Spinal cord (tissue), 10 donors: ENCODE results near the gene CHMP4A. TPM values are rescaled to one million over a fixed set of nuclear protein-coding genes. Genes with fewer than 3 reads are reported as not detected.

ENCODE experiments used
- DNase-seq, 6 donors: peaks; one replicate each; pipeline versions ENCODE4 v3.0.0 to v3.0.0-alpha.2; 2013 to 2015; ENCODE audit warnings: low spot score in 6 of 6, low read depth in 4 of 6
- H3K27ac ChIP-seq: one replicate; pipeline ENCODE4 v1.5.1; 2013; ENCODE audit warnings: low read depth, low read length, control low read depth
- H3K27me3 ChIP-seq: one replicate; pipeline ENCODE4 v1.6.1; 2013; ENCODE audit warnings: low read length; ENCODE audit not compliant: control insufficient read depth, insufficient read depth
- H3K36me3 ChIP-seq: one replicate; pipeline ENCODE4 v1.6.1; 2013; ENCODE audit warnings: low read length; ENCODE audit not compliant: control insufficient read depth, insufficient read depth
- H3K4me1 ChIP-seq: one replicate; pipeline ENCODE4 v1.6.1; 2013; ENCODE audit warnings: low read length; ENCODE audit not compliant: control insufficient read depth, insufficient read depth
- H3K4me3 ChIP-seq: one replicate; pipeline ENCODE4 v1.5.1; 2013; ENCODE audit warnings: low read depth, low read length, control low read depth
- H3K9me3 ChIP-seq: one replicate; pipeline ENCODE4 v1.6.1; 2013; ENCODE audit warnings: low read length; ENCODE audit not compliant: control insufficient read depth, insufficient read depth
- WGBS: methylation state at CpG from one replicate; pipeline ENCODE4 v1.1.5; 2013; ENCODE audit warnings: missing lambda C conversion rate; ENCODE audit not compliant: insufficient coverage; 5-methylcytosine and 5-hydroxymethylcytosine counted together
- polyA plus RNA-seq, 2 donors: library from polyadenylated mRNA; unstranded; fragments of 120-200 nt; gene quantifications; one replicate each; pipeline ENCODE4 v1.2.1, GENCODE V29; 2013; ENCODE audit not compliant: insufficient read length in 2 of 2
- small RNA-seq: library from RNA; depleted of rRNA; stranded (forward); fragments of <200 nt; gene quantifications from one replicate; pipeline ENCODE3, GENCODE V24; 2014; ENCODE audit warnings: low replicate concordance
- total RNA-seq, 2 donors: library from RNA; depleted of rRNA in 1 of 2; stranded (reverse); fragments of 120-200 nt in 1 of 2; fragments of >200 nt in 1 of 2; gene quantifications; one replicate each; pipeline versions ENCODE4 v1.2.3 to v1.2.4, GENCODE V29; 2013 to 2014
- donor health status: healthy.

CHMP4A gene
- total and polyA plus RNA-seq, 4 donors: 23.2 to 62.9 (median 46.5) TPM

GRCh38 chr14:24159777-24160498 lies 53.4 kb downstream of the CHMP4A start:
- no peak for DNase-seq
- peaks cover 32% of the 10 kb centered on the region for H3K4me1 ChIP-seq
- 93% methylated on average over 7 of the region's 11 CpGs for WGBS
- H3K9me3 ChIP-seq: no peaks in the 10 kb centered on the region
- peaks cover 81% of the 10 kb centered on the region for H3K36me3 ChIP-seq
- H3K4me3 ChIP-seq: no peak overlapping the region
- H3K27me3 ChIP-seq: no peaks in the 10 kb centered on the region
- no peak overlapping the region for H3K27ac ChIP-seq

Small RNAs within 50 kb of the gene (small RNA-seq; reads per million reads assigned to genes)
- not detected for gene AL136295.4
- gene CHMP4A: not detected
- not detected for gene IPO4
- not detected for gene IRF9
- not detected for gene MDP1

Other genes starting within 250 kb of the CHMP4A start
Only the 30 nearest of the 34 such genes appear.
- gene CARMIL3, start 161.5 kb downstream of the CHMP4A start, total RNA-seq: 10 to 100 TPM; 10.2 to 11.9 TPM
- 10 to 100 TPM; 32.9 to 43.2 TPM for gene CARMIL3, start 161.5 kb downstream of the CHMP4A start, polyA plus RNA-seq
- 10 to 100 TPM in 1 of 2 donors, 1 to 10 TPM in 1; 1.7 to 55.7 TPM for gene CPNE6, start 141.9 kb downstream of the CHMP4A start, total RNA-seq
- 10 to 100 TPM; 14.1 to 15.1 TPM for gene CPNE6, start 141.9 kb downstream of the CHMP4A start, polyA plus RNA-seq
- gene PCK2, start 119.2 kb downstream of the CHMP4A start, total RNA-seq: 1 to 10 TPM; 3.9 to 5.1 TPM
- 1 to 10 TPM; 6.6 to 7.0 TPM for gene PCK2, start 119.2 kb downstream of the CHMP4A start, polyA plus RNA-seq
- 10 to 100 TPM; 62.1 to 66.9 TPM for gene DCAF11, start 98.7 kb downstream of the CHMP4A start, total RNA-seq
- 10 to 100 TPM; 59.5 to 64.1 TPM for gene DCAF11, start 98.7 kb downstream of the CHMP4A start, polyA plus RNA-seq
- 1 to 10 TPM; 1.8 to 2.4 TPM for gene NRL, start 98.5 kb downstream of the CHMP4A start, total RNA-seq
- 1 to 10 TPM; 3.5 to 4.8 TPM for gene NRL, start 98.5 kb downstream of the CHMP4A start, polyA plus RNA-seq
- gene FITM1, start 82.8 kb downstream of the CHMP4A start, total RNA-seq: under 1 TPM in 1 of 2 donors, not detected in 1; 0.77 TPM
- gene FITM1, start 82.8 kb downstream of the CHMP4A start, polyA plus RNA-seq: 1 to 10 TPM; 1.1 to 1.2 TPM
- 100 to 1,000 TPM in 1 of 2 donors, 10 to 100 TPM in 1; 49.0 to 134 TPM for gene PSME1, start 77.3 kb downstream of the CHMP4A start, total RNA-seq
- 100 to 1,000 TPM in 1 of 2 donors, 10 to 100 TPM in 1; 96.2 to 103 TPM for gene PSME1, start 77.3 kb downstream of the CHMP4A start, polyA plus RNA-seq
- 10 to 100 TPM; 11.0 to 20.1 TPM for gene EMC9, start 71.9 kb downstream of the CHMP4A start, total RNA-seq
- 10 to 100 TPM; 31.2 to 37.2 TPM for gene EMC9, start 71.9 kb downstream of the CHMP4A start, polyA plus RNA-seq
- 100 to 1,000 TPM in 1 of 2 donors, 10 to 100 TPM in 1; 59.4 to 136 TPM for gene PSME2, start 66.9 kb downstream of the CHMP4A start, total RNA-seq
- gene PSME2, start 66.9 kb downstream of the CHMP4A start, polyA plus RNA-seq: 100 to 1,000 TPM; 112 to 115 TPM
- gene RNF31, start 66.0 kb downstream of the CHMP4A start, total RNA-seq: 10 to 100 TPM; 17.8 to 47.3 TPM
- 10 to 100 TPM; 50.2 to 56.8 TPM for gene RNF31, start 66.0 kb downstream of the CHMP4A start, polyA plus RNA-seq
- gene IRF9, start 52.2 kb downstream of the CHMP4A start, total RNA-seq: 10 to 100 TPM; 50.0 to 81.4 TPM
- gene IRF9, start 52.2 kb downstream of the CHMP4A start, polyA plus RNA-seq: 10 to 100 TPM; 68.6 to 74.0 TPM
- 10 to 100 TPM; 18.7 to 21.8 TPM for gene REC8, start 41.4 kb downstream of the CHMP4A start, total RNA-seq
- gene REC8, start 41.4 kb downstream of the CHMP4A start, polyA plus RNA-seq: 100 to 1,000 TPM in 1 of 2 donors, 10 to 100 TPM in 1; 95.9 to 129 TPM
- 10 to 100 TPM in 1 of 2 donors, 1 to 10 TPM in 1; 9.2 to 28.2 TPM for gene IPO4, start 24.7 kb downstream of the CHMP4A start, total RNA-seq
- gene IPO4, start 24.7 kb downstream of the CHMP4A start, polyA plus RNA-seq: 10 to 100 TPM; 19.4 to 22.7 TPM
- gene TM9SF1, start 18.0 kb downstream of the CHMP4A start, total RNA-seq: 10 to 100 TPM; 36.6 to 62.9 TPM
- gene TM9SF1, start 18.0 kb downstream of the CHMP4A start, polyA plus RNA-seq: 10 to 100 TPM; 30.7 to 36.8 TPM
- gene TSSK4, start 7.8 kb downstream of the CHMP4A start, total RNA-seq: not detected
- gene TSSK4, start 7.8 kb downstream of the CHMP4A start, polyA plus RNA-seq: 10 to 100 TPM in 1 of 2 donors, 1 to 10 TPM in 1; 7.4 to 15.2 TPM
- 10 to 100 TPM; 22.1 to 46.2 TPM for gene MDP1, start 2.6 kb upstream of the CHMP4A start, total RNA-seq
- 10 to 100 TPM; 19.5 to 21.3 TPM for gene MDP1, start 2.6 kb upstream of the CHMP4A start, polyA plus RNA-seq
- gene NEDD8, start 18.9 kb upstream of the CHMP4A start, total RNA-seq: 100 to 1,000 TPM in 1 of 2 donors, 10 to 100 TPM in 1; 79.6 to 278 TPM
- 100 to 1,000 TPM; 229 to 250 TPM for gene NEDD8, start 18.9 kb upstream of the CHMP4A start, polyA plus RNA-seq
- 10 to 100 TPM; 57.5 to 77.4 TPM for gene GMPR2, start 19.4 kb upstream of the CHMP4A start, total RNA-seq
- 10 to 100 TPM; 84.0 to 96.9 TPM for gene GMPR2, start 19.4 kb upstream of the CHMP4A start, polyA plus RNA-seq
- 10 to 100 TPM; 41.9 to 64.1 TPM for gene TINF2, start 29.1 kb upstream of the CHMP4A start, total RNA-seq
- gene TINF2, start 29.1 kb upstream of the CHMP4A start, polyA plus RNA-seq: 10 to 100 TPM; 51.8 to 59.1 TPM
- gene TGM1, start 49.7 kb upstream of the CHMP4A start, total RNA-seq: 1 to 10 TPM in 1 of 2 donors, under 1 TPM in 1; 0.99 to 6.2 TPM
- 1 to 10 TPM; 4.9 to 6.1 TPM for gene TGM1, start 49.7 kb upstream of the CHMP4A start, polyA plus RNA-seq
- 10 to 100 TPM; 23.1 to 23.5 TPM for gene RABGGTA, start 58.1 kb upstream of the CHMP4A start, total RNA-seq
- gene RABGGTA, start 58.1 kb upstream of the CHMP4A start, polyA plus RNA-seq: 10 to 100 TPM; 31.8 to 42.9 TPM
- 10 to 100 TPM; 12.6 to 20.2 TPM for gene DHRS1, start 86.3 kb upstream of the CHMP4A start, total RNA-seq
- 10 to 100 TPM; 31.1 to 47.5 TPM for gene DHRS1, start 86.3 kb upstream of the CHMP4A start, polyA plus RNA-seq
- gene NOP9, start 86.4 kb upstream of the CHMP4A start, total RNA-seq: 10 to 100 TPM; 18.7 to 21.5 TPM
- 10 to 100 TPM; 25.7 to 27.7 TPM for gene NOP9, start 86.4 kb upstream of the CHMP4A start, polyA plus RNA-seq
- 10 to 100 TPM in 1 of 2 donors, 1 to 10 TPM in 1; 4.9 to 14.8 TPM for gene CIDEB, start 94.5 kb upstream of the CHMP4A start, total RNA-seq
- gene CIDEB, start 94.5 kb upstream of the CHMP4A start, polyA plus RNA-seq: 1 to 10 TPM; 6.3 to 7.8 TPM
- gene LTB4R2, start 96.7 kb upstream of the CHMP4A start, total RNA-seq: 1 to 10 TPM; 1.4 to 3.6 TPM
- gene LTB4R2, start 96.7 kb upstream of the CHMP4A start, polyA plus RNA-seq: 1 to 10 TPM; 2.5 to 3.3 TPM
- gene LTB4R, start 98.0 kb upstream of the CHMP4A start, total RNA-seq: 1 to 10 TPM; 2.7 to 2.8 TPM
- 1 to 10 TPM; 3.8 to 6.2 TPM for gene LTB4R, start 98.0 kb upstream of the CHMP4A start, polyA plus RNA-seq
- 1 to 10 TPM; 3.5 to 9.0 TPM for gene ADCY4, start 121.6 kb upstream of the CHMP4A start, total RNA-seq
- 10 to 100 TPM; 11.9 to 16.0 TPM for gene ADCY4, start 121.6 kb upstream of the CHMP4A start, polyA plus RNA-seq
- gene RIPK3, start 126.5 kb upstream of the CHMP4A start, total RNA-seq: 1 to 10 TPM; 1.4 to 3.1 TPM
- 1 to 10 TPM; 1.4 to 2.0 TPM for gene RIPK3, start 126.5 kb upstream of the CHMP4A start, polyA plus RNA-seq
- gene NFATC4, start 154.7 kb upstream of the CHMP4A start, total RNA-seq: 10 to 100 TPM; 10.8 to 63.3 TPM
- 10 to 100 TPM; 23.6 to 42.0 TPM for gene NFATC4, start 154.7 kb upstream of the CHMP4A start, polyA plus RNA-seq
- gene NYNRIN, start 185.5 kb upstream of the CHMP4A start, total RNA-seq: 10 to 100 TPM; 14.8 to 37.4 TPM
- 10 to 100 TPM; 25.3 to 35.0 TPM for gene NYNRIN, start 185.5 kb upstream of the CHMP4A start, polyA plus RNA-seq